Measurements from ENCODE around the gene FAM200B.

DNA sequence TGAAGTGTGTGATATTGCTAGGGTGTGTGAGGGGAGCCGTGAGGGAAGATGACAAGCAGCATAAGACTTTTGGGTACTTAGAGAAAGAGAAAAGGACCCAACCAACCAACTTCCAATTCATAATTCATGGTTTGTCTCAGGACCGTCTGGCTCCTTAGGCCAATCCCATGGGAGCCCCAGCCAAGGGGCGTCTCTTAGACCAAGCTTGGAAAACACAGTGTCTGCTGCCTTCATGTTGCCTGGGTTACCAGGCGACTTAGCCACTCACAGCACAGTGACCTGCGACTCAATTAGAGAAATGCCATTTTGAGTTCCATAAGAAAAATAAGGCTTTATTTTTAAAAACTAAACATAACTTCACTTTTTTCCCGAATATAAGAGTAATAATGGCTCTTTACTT lies 53.9 kb downstream of the FAM200B start:
- no peak for TF ChIP-seq POLR2A (IDR thresholded peaks at IDR 0.05; ENCODE audit: low read depth, low read length)
- TF ChIP-seq, protein P1, sequence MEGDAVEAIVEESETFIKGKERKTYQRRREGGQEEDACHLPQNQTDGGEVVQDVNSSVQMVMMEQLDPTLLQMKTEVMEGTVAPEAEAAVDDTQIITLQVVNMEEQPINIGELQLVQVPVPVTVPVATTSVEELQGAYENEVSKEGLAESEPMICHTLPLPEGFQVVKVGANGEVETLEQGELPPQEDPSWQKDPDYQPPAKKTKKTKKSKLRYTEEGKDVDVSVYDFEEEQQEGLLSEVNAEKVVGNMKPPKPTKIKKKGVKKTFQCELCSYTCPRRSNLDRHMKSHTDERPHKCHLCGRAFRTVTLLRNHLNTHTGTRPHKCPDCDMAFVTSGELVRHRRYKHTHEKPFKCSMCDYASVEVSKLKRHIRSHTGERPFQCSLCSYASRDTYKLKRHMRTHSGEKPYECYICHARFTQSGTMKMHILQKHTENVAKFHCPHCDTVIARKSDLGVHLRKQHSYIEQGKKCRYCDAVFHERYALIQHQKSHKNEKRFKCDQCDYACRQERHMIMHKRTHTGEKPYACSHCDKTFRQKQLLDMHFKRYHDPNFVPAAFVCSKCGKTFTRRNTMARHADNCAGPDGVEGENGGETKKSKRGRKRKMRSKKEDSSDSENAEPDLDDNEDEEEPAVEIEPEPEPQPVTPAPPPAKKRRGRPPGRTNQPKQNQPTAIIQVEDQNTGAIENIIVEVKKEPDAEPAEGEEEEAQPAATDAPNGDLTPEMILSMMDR (IDR thresholded peaks at IDR 0.05; ENCODE audit: extremely low read depth in 1 of 2, insufficient read depth in 1 of 2, low read depth in 1 of 2, low read length in 2 of 2): no peak
- TF ChIP-seq FOS (IDR thresholded peaks at IDR 0.05; ENCODE audit: borderline replicate concordance, insufficient read depth, low read length): no peak
- TF ChIP-seq POLR2AphosphoS5 (IDR thresholded peaks at IDR 0.05; ENCODE audit: insufficient read depth, low read depth, low read length): no peak
